Measurements from ENCODE around the gene RAB40C. TPM values are rescaled to one million over a fixed set of nuclear protein-coding genes. Genes with fewer than 3 reads are reported as not detected.

RAB40C gene
- total RNA-seq, 1 experiment from 2014 or later, result 17.7 TPM

GRCh38 chr16:620700-621525 lies 31.0 kb downstream of the RAB40C start:
- no peak for TF ChIP-seq CTCF (IDR thresholded peaks at IDR 0.05; ENCODE audit: unreplicated experiment)
- BruUV-seq (replicated peaks), result no TSS peak
- Mint-ChIP-seq H3K4me1 (ENCODE audit: insufficient read depth, unreplicated experiment) (peaks cover 8% of the 10 kb centered on the region), H3K27ac (ENCODE audit: low read depth, unreplicated experiment) (peak overlapping the region; percentile 85), H3K36me3 (ENCODE audit: insufficient read depth, unreplicated experiment) (peaks cover 20% of the 10 kb centered on the region), H3K27me3 (ENCODE audit: insufficient read depth, unreplicated experiment) (no peaks in the 10 kb centered on the region), H3K4me3 (ENCODE audit: unreplicated experiment) (no peak overlapping the region), H3K9me3 (ENCODE audit: unreplicated experiment) (no peaks in the 10 kb centered on the region)
- intact Hi-C loops (cut with micrococcal nuclease), result no loop called here
- ChIA-PET CTCF (interaction anchor here (0.6 to 2.2 kb wide), 3 partner anchors 21 to 28 kb away, joined by 3 to 18 read pairs (median 4); partner anchors contain the start of gene MCRIP2), POLR2A (interaction anchor here (0.7 to 6.3 kb wide), 7 partner anchors 10 to 33 kb away, joined by 3 to 88 read pairs (median 10); partner anchors contain the start of genes MCRIP2, METTL26, RAB40C and WFIKKN1)
- no peak for DNase-seq (ENCODE audit: unreplicated experiment)

GRCh38 chr16:621526-622105 lies 31.8 kb downstream of the RAB40C start:
- peak overlapping the region; percentile 85 for H3K27ac Mint-ChIP-seq (ENCODE audit: low read depth, unreplicated experiment)
- CTCF ChIA-PET, result interaction anchor here (0.6 to 2.2 kb wide), 5 partner anchors 28 to 915 kb away, joined by 3 to 18 read pairs (median 3); no protein-coding TSS in a partner anchor
- intact Hi-C loops (cut with micrococcal nuclease), result loop anchor here (1.0 kb wide), 1 partner anchor 33 kb away; no protein-coding TSS in a partner anchor
- DNase-seq (ENCODE audit: unreplicated experiment), result peak; percentile 42
- peaks cover 25% of the 10 kb centered on the region for H3K36me3 Mint-ChIP-seq (ENCODE audit: insufficient read depth, unreplicated experiment)
- BruUV-seq (replicated peaks), result no TSS peak
- POLR2A ChIA-PET, result interaction anchor here (0.6 to 6.3 kb wide), 15 partner anchors 9 to 198 kb away, joined by 3 to 88 read pairs (median 6); partner anchors contain the start of genes CAPN15, MCRIP2, METTL26 and PIGQ
- peak overlapping the region; percentile 64 for H3K4me3 Mint-ChIP-seq (ENCODE audit: unreplicated experiment)
- H3K27me3 Mint-ChIP-seq (ENCODE audit: insufficient read depth, unreplicated experiment), result no peaks in the 10 kb centered on the region
- no peaks in the 10 kb centered on the region for H3K9me3 Mint-ChIP-seq (ENCODE audit: unreplicated experiment)
- peaks cover 11% of the 10 kb centered on the region for H3K4me1 Mint-ChIP-seq (ENCODE audit: insufficient read depth, unreplicated experiment)
- TF ChIP-seq CTCF (IDR thresholded peaks at IDR 0.05; ENCODE audit: unreplicated experiment), result no peak

- Mint-ChIP-seq H3K4me3 (ENCODE audit: unreplicated experiment) (no peak overlapping the region), H3K27ac (ENCODE audit: low read depth, unreplicated experiment) (peak overlapping the region; percentile 85), H3K36me3 (ENCODE audit: insufficient read depth, unreplicated experiment) (peaks cover 26% of the 10 kb centered on the region), H3K27me3 (ENCODE audit: insufficient read depth, unreplicated experiment) (no peaks in the 10 kb centered on the region), H3K4me1 (ENCODE audit: insufficient read depth, unreplicated experiment) (peaks cover 24% of the 10 kb centered on the region), H3K9me3 (ENCODE audit: unreplicated experiment) (no peaks in the 10 kb centered on the region)
- intact Hi-C loops (cut with micrococcal nuclease), result loop anchor here (1.0 kb wide), 1 partner anchor 35 kb away; no protein-coding TSS in a partner anchor
- BruUV-seq (replicated peaks), result no TSS peak
- CTCF ChIA-PET, result interaction anchor here (0.6 to 2.2 kb wide), 2 partner anchors 30 to 45 kb away, joined by 3 to 18 read pairs; no protein-coding TSS in a partner anchor
- no peak for DNase-seq (ENCODE audit: unreplicated experiment)
- TF ChIP-seq CTCF (IDR thresholded peaks at IDR 0.05; ENCODE audit: unreplicated experiment), result no peak
- POLR2A ChIA-PET, result interaction anchor here (0.6 to 6.3 kb wide), 7 partner anchors 14 to 1067 kb away, joined by 3 to 88 read pairs (median 10); partner anchors contain the start of genes MCRIP2, METTL26, RAB40C and WDR90
These were observed 33.0 kb downstream of the RAB40C start for GRCh38 chr16:622920-623280.

All from MCF 10A (cell line).